SIG-M5 treated with dmso at 0.1 percent for 504 hours (cell line): ENCODE data around the gene GREM1.

Source experiments
- DNase-seq: peaks from one replicate; lab custom pipeline; 2025; ENCODE audit not compliant: unreplicated experiment; lab: John Stamatoyannopoulos, UW

Gene GREM1

GRCh38 chr15:32717426-32718226 is at the start of gene GREM1:
GREM1 (plus strand) TSS chr15:32718004; CDS start chr15:32730691, 12,687 bp downstream.
- no peak for DNase-seq

DNA sequence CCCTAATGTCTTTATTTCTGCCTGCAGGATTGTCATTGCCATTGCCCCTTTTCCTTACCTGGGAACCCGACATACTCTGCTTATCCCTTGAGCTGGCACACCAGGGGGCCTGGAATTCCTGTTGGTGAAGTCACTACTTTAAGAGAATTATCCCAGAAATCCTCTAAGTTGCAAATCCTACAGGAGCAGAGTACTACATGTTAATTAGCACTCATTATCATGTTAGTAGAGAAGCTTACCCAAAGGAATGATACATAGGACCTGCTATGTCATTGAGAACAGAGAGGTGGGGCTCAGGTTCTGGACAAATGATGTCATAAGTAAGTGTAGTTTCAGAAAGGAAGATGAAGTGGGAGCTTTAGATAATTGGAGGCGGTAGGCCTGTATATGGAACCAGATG is 48.9 kb upstream of the GREM1 start:
- DNase-seq, result no peak

DNA sequence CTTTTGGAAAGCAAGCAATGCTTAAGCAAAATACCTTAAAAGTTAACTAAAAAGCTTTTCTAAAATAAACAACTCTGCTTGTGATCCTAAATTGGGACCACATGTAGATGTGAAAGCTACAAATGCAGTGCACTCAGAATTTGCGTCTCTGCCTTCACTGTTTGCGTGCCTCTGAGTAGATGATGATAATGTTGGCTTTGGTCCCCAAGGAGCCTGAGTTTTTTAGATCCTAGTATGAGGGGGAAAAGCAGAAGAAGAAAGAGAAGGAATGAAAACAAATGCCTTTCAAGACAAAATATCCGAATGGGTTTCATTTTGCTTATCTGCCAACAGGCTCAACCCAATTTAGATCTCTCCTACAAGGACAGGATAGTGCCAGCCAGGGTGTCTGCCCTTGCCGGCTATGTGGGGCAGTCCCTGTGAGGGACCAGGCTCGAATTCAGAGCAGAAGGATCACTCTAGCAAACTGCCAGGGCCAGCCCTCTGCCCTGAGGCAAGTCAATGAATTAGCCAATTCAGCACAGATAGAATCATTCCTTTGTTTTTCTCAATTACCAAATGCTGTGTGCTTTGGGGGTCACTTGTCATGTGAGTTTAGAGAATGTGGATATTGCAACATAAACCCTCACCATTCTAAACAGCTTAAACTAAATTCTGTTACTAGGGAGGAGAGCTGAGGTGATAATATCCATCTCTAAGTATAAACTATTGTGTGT is 47.8 kb upstream of the GREM1 start:
- no peak for DNase-seq

GRCh38 chr15:32670623-32671022 is 47.2 kb upstream of the GREM1 start:
- no peak for DNase-seq

- no peak for DNase-seq
These were observed 46.2 kb upstream of the GREM1 start for GRCh38 chr15:32671339-32672325.

DNA sequence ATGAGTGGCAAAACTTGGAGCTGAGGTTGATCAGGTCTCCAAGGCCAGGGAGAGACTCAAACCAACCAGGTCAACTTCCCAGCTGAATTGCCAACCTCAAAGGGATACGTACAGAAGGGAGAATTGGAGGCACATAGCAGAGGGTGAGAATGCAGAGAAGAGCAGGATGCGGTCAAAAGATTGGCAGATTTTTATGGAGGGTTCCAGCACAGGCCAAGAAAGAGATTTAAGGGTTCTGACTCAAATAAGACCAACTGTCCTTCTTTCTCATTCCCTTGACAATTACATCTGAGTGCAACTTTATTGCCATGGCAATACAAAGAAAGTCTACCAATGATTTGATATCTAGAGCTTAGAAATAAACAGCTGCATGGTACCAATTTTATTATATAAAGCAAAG is 43.1 kb upstream of the GREM1 start:
- no peak for DNase-seq

DNA sequence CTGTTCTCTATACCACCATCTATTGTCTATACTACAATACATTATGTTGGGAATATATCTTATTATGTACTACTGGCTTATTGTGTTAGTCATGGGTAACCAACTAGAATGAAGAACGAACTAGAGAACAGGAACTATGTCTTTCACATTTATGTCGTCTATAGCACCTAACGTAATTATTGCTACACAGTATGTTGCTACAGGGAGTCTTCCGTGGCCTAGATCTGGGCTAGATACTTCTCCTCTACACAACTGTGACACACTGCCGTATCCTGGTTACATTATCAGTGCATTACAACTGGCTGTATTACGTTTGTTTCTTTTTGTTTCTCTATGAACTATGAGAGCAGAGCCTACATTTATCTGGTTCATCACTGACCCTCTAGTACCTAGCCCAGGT is 42.3 kb upstream of the GREM1 start:
- no peak for DNase-seq

DNA sequence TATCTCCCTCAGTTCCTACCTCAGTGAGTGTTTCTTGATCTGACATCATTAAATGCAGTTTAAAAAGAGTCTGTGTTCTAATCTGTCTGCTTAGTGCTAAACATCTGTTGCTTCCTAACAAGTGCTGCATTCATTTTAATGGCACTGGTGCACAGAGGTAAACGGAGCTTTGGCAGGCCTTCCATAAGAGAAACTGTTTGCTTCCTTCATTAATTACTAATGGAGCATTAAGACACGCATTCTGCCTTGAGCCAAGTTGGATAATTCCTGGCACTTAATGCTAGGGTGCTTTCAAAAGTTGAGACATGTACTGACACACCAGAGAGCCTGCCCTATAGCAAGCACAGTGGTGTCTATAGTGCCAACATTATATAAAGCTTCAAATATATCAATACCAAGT is 41.6 kb upstream of the GREM1 start:
- no peak for DNase-seq

GRCh38 chr15:32677238-32677750 is 40.5 kb upstream of the GREM1 start:
- DNase-seq, result no peak

- no peak for DNase-seq
These were observed 38.5 kb upstream of the GREM1 start for GRCh38 chr15:32679298-32679690.

DNA sequence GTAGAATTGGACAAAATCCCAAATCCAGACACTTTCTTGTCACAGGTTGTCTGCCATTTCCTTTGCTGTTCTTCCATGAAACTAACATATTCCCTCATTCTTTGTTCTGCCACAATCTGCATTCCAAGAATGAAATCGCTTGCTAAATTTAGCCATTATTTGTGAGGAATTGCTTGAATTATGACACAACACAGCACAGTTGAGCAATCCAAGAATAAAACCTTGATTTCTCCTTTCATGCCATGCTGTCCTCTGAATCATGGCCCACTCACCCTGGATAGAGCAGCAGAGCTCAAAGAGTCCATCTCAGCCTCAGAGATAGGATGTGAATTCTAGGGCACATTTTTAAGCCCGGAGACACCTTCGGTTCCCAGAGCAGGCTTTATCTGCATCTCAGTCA is 35.2 kb upstream of the GREM1 start:
- DNase-seq, result no peak

DNA sequence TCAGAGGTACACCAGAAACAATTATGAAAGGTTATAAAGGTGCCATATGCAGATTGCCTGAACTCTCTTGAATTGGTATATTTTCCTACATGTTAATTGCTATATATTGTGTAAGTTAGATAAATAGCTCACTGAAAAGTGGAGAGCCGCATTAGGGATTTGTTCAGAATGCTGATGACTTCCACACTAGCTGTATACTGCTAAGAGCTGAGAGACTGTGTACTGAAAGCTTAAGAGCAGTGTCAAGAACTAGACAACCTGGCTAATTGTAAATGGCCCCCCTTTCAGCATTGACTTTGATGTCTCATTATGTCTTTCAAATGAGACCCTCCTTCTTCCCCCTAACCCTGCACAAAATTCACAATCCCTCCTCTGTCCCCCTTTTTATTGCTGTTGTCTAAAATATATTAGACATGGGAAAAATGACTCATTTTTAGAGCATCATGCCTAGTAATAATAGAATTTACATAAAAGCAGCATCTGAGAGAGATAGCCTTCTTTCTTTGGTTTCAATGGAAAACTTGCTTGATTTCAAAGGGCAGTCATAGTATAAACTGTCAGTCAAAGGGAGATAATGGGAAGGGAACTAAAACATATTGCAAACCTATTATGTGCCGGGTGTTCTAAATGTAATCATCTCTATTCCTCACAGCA is 34.7 kb upstream of the GREM1 start:
- DNase-seq, result no peak

GRCh38 chr15:32683906-32684584 is 33.8 kb upstream of the GREM1 start:
- peak; percentile 9 for DNase-seq

DNA sequence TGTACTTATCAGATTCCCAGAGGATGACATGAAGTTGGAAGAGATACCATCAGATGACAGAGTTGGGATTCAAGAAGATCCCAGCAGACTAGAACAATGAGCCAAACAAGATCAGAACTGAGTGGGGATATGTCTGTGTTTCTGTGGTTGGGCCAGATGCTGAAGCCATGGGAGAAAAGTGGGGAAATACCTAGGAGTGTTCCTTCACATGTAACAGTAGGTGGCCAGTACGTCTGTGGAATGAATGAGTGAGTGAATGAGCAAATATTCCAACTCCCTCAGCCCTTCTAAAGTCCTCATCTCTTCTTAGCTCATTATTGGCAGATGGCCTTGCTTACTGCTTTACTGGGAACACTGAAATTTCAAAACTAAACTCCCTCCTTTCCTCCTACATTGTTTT is 32.2 kb upstream of the GREM1 start:
- DNase-seq, result no peak

GRCh38 chr15:32687556-32687955 is 30.2 kb upstream of the GREM1 start:
- DNase-seq, result no peak

DNA sequence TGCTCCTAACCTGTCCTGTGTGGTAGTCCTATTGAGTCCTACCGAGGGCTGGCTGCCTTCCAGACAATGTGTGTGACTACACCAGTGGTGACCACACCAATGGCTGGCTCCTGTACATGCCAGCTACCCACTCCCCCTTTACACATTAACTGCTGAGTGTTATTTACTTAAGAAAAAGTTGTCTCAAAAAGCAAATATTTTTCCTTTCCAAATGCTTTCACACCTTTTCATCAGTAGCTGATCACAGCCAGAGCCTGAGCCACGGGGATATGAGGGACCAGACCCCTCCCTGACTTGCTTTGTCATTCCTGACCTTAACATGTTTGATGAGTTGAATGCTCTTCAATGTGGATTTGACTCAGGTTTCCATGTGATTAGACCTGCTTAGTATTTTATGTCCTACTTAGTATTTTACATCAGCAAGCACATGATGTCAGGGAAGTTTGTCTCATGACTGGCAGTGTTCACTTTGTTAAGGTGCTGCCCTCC is 29.6 kb upstream of the GREM1 start:
- DNase-seq, result no peak

GRCh38 chr15:32690941-32691688 is 26.7 kb upstream of the GREM1 start:
- DNase-seq, result no peak

DNA sequence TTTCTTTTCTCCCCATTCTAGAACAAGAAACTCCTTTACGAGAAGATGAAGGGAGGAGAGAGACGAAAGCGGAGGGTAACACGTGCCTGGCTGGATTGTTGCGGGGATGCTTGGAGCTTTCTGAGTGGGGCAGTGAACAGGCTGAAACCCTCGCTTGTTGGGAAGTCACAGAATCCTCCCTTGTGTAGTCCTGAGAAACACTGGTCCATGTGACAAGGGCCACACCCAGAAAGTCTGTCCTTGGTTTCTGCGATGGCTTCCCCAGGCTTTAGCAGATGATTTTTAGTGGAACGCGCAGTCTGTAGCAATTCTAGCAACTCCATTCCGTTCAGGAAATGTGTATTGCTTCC is 26.1 kb upstream of the GREM1 start:
- DNase-seq, result no peak

- no peak for DNase-seq
These were observed 25.5 kb upstream of the GREM1 start for GRCh38 chr15:32692286-32692685.
